PC-9 (cell line): Measurements from ENCODE around the gene ADAM30. TPM values are rescaled to one million over a fixed set of nuclear protein-coding genes. Genes with fewer than 3 reads are reported as not detected.

Experiments
- BruUV-seq: library from RNA; stranded (reverse); fragments of 400-500 nt; replicated peaks from 2 replicates; lab custom pipeline; 2021; lab: Mats Ljungman, UMichigan
- CTCF ChIA-PET: fragments of 300-600 bp; sonication (Branson Sonifier 250); formaldehyde crosslinking; loops from one replicate; lab custom pipeline; 2022; ENCODE audit warnings: antibody characterized with exemption; lab: Charles Lee
- POLR2A ChIA-PET: fragments of 300-600 bp; sonication (Branson Sonifier 250); formaldehyde crosslinking; loops from one replicate; lab custom pipeline; 2022; ENCODE audit warnings: antibody characterized with exemption; ENCODE audit not compliant: unreplicated experiment; lab: Charles Lee
- DNase-seq, 2 experiments: peaks; one replicate each; pipeline versions ENCODE4 v3.0.0 to v3.0.0-alpha.2; 2015 to 2022; ENCODE audit warnings: mixed read lengths in 1 of 2
- H2AFZ ChIP-seq: fragments of 200-600 bp; sonication (generic); 2 replicates; pipeline ENCODE4 v1.8.1; 2017; ENCODE audit warnings: antibody characterized with exemption
- H3F3A ChIP-seq: fragments of 200-600 bp; sonication (generic); 2 replicates; pipeline ENCODE4 v1.8.1; 2017; ENCODE audit warnings: antibody characterized with exemption, mild to moderate bottlenecking, low read depth; ENCODE audit not compliant: insufficient read depth
- H3K27ac ChIP-seq: fragments of 200-600 bp; sonication (generic); 2 replicates; pipeline ENCODE4 v1.6.1; 2016; ENCODE audit warnings: mixed run types
- H3K27me3 ChIP-seq: fragments of 200-600 bp; sonication (generic); 2 replicates; pipeline ENCODE4 v1.6.1; 2016; ENCODE audit warnings: low read depth, mixed run types; ENCODE audit not compliant: insufficient read depth
- H3K36me3 ChIP-seq: fragments of 200-600 bp; sonication (generic); 2 replicates; pipeline ENCODE4 v1.6.1; 2016; ENCODE audit warnings: low read depth, mixed run types
- H3K4me1 ChIP-seq: fragments of 200-600 bp; sonication (generic); replicated peaks from 2 replicates; pipeline ENCODE4 v1.6.1; 2016; ENCODE audit warnings: mixed run types; ENCODE audit not compliant: insufficient read depth
- H3K4me2 ChIP-seq: fragments of 200-600 bp; sonication (generic); 2 replicates; pipeline ENCODE4 v1.6.1; 2017; ENCODE audit warnings: mixed run types
- H3K4me3 ChIP-seq: fragments of 200-600 bp; sonication (generic); 2 replicates; pipeline ENCODE4 v1.6.1; 2016; ENCODE audit warnings: mixed run types
- H3K79me2 ChIP-seq: fragments of 200-600 bp; sonication (generic); 2 replicates; pipeline ENCODE4 v1.6.1; 2017; ENCODE audit warnings: low read depth, mixed run types
- H3K9me2 ChIP-seq: fragments of 200-600 bp; sonication (generic); 2 replicates; pipeline ENCODE4 v1.8.1; 2017; ENCODE audit warnings: mild to moderate bottlenecking; ENCODE audit not compliant: insufficient read depth
- H3K9me3 ChIP-seq: fragments of 200-600 bp; sonication (generic); 2 replicates; pipeline ENCODE4 v1.8.1; 2016; ENCODE audit warnings: low read depth; ENCODE audit not compliant: insufficient read depth
- H4K20me1 ChIP-seq: fragments of 200-600 bp; sonication (generic); 2 replicates; pipeline ENCODE4 v1.8.1; 2017; ENCODE audit not compliant: insufficient read depth
- CTCF ChIP-seq: fragments of 200-600 bp; sonication (generic); conservative IDR thresholded peaks from 2 replicates; pipeline ENCODE4 v1.6.1; 2017; ENCODE audit warnings: mixed run types, antibody characterized with exemption, mild to moderate bottlenecking, moderate library complexity
- EZH2 ChIP-seq: fragments of 200-600 bp; sonication (generic); IDR thresholded peaks from 2 replicates; pipeline ENCODE4 v1.8.0; 2017; ENCODE audit warnings: antibody characterized with exemption, low read depth
- intact Hi-C: fragments of 100-400 bp; cut with micrococcal nuclease; formaldehyde crosslinking; loops from one replicate; pipeline ENCODE4 v1.10.0; 2022; ENCODE audit not compliant: unreplicated experiment
- total RNA-seq: library from RNA; stranded (reverse); gene quantifications from 2 replicates; pipeline ENCODE4 v1.2.3, GENCODE V29; 2021

ADAM30 gene
- total RNA-seq, 1 experiment from 2014 or later: not detected

GRCh38 chr1:119882132-119883049, 13.9 kb downstream of the ADAM30 start:
- no peaks in the 10 kb centered on the region for H3K36me3 ChIP-seq
- no peaks in the 10 kb centered on the region for H3K9me2 ChIP-seq
- H3K27me3 ChIP-seq: no peaks in the 10 kb centered on the region
- intact Hi-C loops: no loop called here
- H3F3A ChIP-seq: no peaks in the 10 kb centered on the region
- no peaks in the 10 kb centered on the region for H3K79me2 ChIP-seq
- no peaks in the 10 kb centered on the region for H3K4me1 ChIP-seq
- H2AFZ ChIP-seq: no peak overlapping the region
- H4K20me1 ChIP-seq: no peaks in the 10 kb centered on the region
- TF ChIP-seq CTCF: no peak
- TF ChIP-seq EZH2: no peak
- DNase-seq: no peak
- ChIA-PET POLR2A (no interaction called here), CTCF (no interaction called here)
- H3K27ac ChIP-seq: no peak overlapping the region
- no peak overlapping the region for H3K4me2 ChIP-seq
- H3K4me3 ChIP-seq: no peak overlapping the region
- no peaks in the 10 kb centered on the region for H3K9me3 ChIP-seq
- BruUV-seq: no TSS peak

- Histone ChIP-seq H3K4me2 (no peak overlapping the region), H3K4me3 (no peak overlapping the region), H3F3A (no peaks in the 10 kb centered on the region), H3K4me1 (no peaks in the 10 kb centered on the region), H3K79me2 (no peaks in the 10 kb centered on the region), H4K20me1 (no peaks in the 10 kb centered on the region), H3K27ac (no peak overlapping the region), H3K27me3 (no peaks in the 10 kb centered on the region), H3K9me3 (no peaks in the 10 kb centered on the region), H3K36me3 (no peaks in the 10 kb centered on the region), H2AFZ (no peak overlapping the region), H3K9me2 (no peaks in the 10 kb centered on the region)
- no peak for TF ChIP-seq CTCF
- no peak for TF ChIP-seq EZH2
- DNase-seq: no peak
- ChIA-PET CTCF (no interaction called here), POLR2A (no interaction called here)
- BruUV-seq: no TSS peak
- intact Hi-C loops: no loop called here
Observed at GRCh38 chr1:119879510-119880434, 16.5 kb downstream of the ADAM30 start.

DNA sequence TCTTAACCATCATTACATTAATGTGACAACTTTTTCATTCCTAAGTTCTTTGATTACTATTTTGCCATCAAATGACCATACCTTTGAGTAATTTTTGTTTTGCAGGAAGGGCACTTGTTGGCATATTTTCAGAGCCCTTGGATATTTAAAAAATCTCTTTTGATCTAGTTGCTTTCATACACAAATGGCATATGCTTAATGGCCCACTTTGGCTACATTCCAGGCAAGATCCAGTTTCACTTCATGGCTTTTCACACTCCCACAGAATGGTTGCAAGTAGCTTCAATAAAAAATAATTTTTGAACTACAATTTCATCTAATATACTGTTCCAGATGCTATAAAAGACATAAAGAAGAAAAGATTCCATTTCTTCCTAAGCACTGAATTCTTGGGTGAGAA, 18.1 kb downstream of the ADAM30 start:
- POLR2A ChIA-PET: no interaction called here
- no peaks in the 10 kb centered on the region for H4K20me1 ChIP-seq
- no peaks in the 10 kb centered on the region for H3K9me3 ChIP-seq
- no peak overlapping the region for H3K27ac ChIP-seq
- no peak overlapping the region for H3K4me2 ChIP-seq
- TF ChIP-seq EZH2 (no peak), CTCF (no peak)
- CTCF ChIA-PET: no interaction called here
- no peak overlapping the region for H3K4me3 ChIP-seq
- BruUV-seq: no TSS peak
- no peak for DNase-seq
- no peaks in the 10 kb centered on the region for H3F3A ChIP-seq
- H3K36me3 ChIP-seq: no peaks in the 10 kb centered on the region
- intact Hi-C loops: no loop called here
- H3K4me1 ChIP-seq: no peaks in the 10 kb centered on the region
- H3K9me2 ChIP-seq: no peaks in the 10 kb centered on the region
- H3K79me2 ChIP-seq: no peaks in the 10 kb centered on the region
- H2AFZ ChIP-seq: no peak overlapping the region
- H3K27me3 ChIP-seq: no peaks in the 10 kb centered on the region
